SIG-M5 (cell line): Measurements from ENCODE around the gene RPAP3.
A peak's percentile ranks its signal among the peaks of the same experiment; 100 is the strongest.

Experiments
- DNase-seq: peaks from one replicate; lab custom pipeline; 2025; lab: John Stamatoyannopoulos, UW

RPAP3 gene

GRCh38 chr12:47705566-47706425 is at the start of gene RPAP3:
TSS of gene RPAP3 (minus strand) at chr12:47706030. CDS start at chr12:47702840, 3,190 bp downstream.
- DNase-seq, result peak; percentile 64

- DNase-seq, result no peak
Measured at GRCh38 chr12:47754881-47755280, 49.1 kb upstream of the RPAP3 start.

DNA sequence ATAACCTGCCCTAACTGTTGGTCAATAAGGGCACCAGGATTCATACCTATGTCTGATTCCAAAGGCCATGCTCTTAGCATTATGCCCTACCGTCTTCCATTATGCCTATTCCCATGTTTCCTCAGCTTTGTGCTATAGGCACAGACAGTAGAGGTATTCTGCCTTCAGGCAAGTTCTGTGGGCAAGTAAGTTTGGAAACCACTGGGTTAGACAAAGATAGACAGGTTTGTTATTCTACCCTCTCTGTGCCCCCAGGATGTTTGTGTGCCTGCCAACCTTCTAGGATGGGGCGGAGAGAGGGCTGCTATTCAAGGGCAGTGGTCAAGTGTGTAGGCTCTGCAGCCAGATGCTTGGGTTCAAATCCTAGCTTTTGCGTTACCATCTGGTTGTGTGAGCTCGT is 48.3 kb upstream of the RPAP3 start:
- no peak for DNase-seq

- no peak for DNase-seq
Measured at GRCh38 chr12:47753021-47754001, 47.5 kb upstream of the RPAP3 start.

DNA sequence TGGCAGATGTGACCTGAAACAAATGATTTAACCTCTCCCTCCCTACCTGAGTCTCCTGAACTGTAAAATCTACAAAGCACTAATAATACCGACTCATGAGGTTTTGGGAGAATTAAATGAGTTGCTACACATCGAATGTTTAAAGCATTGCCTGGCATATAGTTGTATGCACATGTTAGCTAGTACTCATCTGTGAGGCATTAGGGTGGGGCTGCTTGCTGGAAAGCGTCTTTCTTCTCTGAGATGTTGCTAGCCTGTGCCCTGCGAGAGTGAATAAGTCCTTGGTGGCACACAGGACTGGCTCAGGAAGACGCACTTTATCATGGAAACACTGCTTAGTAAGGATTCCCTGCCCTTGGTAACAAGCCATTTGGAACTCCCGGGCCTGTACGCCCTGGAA is 46.7 kb upstream of the RPAP3 start:
- no peak for DNase-seq

DNA sequence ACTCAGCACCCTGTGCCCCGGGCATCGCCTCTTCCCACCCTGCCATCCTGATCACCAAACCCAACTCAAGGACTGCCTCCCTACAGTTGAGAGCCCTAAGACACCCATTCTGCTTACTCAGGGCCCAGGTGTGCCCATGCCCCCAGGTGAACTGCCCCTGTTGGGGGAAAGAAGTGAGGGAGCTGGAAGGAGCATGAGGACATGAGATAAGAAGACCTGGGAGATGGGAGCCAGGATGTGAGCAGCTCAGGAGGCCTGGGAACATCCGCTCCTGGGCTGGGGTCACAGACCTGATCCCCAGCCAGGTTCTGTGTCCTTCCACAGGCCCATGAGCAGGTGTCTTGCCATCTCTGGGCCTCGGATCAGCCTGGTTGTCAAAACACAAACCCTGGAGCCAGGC is 46.3 kb upstream of the RPAP3 start:
- no peak for DNase-seq

DNA sequence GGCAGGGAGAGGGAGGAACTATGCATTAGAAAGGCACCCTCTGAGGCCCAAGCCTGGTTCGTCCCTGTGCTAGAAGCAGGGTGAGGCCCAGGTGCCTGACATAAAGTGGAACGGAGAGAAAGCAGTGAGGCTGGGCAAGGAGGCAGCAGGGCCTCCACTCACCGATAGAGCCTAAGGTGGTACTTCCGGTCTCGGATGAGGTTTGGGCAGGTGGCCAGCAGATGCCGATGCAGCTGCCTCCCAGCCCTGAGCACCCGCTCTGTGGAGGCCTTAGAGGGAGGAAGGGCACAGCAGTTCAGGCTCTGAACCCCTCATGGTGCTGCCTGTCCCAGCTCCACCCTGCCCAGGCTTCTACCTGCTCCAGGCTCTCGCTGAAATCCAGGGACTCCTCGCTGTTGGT is 45.7 kb upstream of the RPAP3 start:
- DNase-seq, result no peak

- no peak for DNase-seq
Measured at GRCh38 chr12:47750916-47751470, 45.2 kb upstream of the RPAP3 start.

- DNase-seq, result no peak
Measured at GRCh38 chr12:47750229-47750798, 44.5 kb upstream of the RPAP3 start.

DNA sequence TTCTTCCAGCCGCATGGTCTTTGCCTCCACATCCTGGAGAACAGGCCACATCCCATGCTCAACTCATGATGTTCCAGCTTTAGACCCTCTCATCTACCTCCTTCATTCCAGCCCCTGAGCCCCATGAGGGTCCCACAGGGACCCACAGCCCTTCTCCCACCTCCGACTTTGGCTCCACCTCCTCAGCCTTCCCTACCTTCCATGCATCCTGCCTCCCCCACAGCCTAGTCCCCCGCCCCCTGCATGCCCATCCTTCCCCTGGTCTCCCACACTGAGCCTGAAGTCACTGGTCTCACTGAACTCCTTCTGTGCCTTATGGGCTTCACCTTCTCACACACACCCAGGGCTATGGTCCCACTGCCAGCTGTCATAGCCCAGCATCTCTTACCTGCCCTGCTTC is 43.1 kb upstream of the RPAP3 start:
- no peak for DNase-seq

- no peak for DNase-seq
Measured at GRCh38 chr12:47748507-47748828, 42.6 kb upstream of the RPAP3 start.

DNA sequence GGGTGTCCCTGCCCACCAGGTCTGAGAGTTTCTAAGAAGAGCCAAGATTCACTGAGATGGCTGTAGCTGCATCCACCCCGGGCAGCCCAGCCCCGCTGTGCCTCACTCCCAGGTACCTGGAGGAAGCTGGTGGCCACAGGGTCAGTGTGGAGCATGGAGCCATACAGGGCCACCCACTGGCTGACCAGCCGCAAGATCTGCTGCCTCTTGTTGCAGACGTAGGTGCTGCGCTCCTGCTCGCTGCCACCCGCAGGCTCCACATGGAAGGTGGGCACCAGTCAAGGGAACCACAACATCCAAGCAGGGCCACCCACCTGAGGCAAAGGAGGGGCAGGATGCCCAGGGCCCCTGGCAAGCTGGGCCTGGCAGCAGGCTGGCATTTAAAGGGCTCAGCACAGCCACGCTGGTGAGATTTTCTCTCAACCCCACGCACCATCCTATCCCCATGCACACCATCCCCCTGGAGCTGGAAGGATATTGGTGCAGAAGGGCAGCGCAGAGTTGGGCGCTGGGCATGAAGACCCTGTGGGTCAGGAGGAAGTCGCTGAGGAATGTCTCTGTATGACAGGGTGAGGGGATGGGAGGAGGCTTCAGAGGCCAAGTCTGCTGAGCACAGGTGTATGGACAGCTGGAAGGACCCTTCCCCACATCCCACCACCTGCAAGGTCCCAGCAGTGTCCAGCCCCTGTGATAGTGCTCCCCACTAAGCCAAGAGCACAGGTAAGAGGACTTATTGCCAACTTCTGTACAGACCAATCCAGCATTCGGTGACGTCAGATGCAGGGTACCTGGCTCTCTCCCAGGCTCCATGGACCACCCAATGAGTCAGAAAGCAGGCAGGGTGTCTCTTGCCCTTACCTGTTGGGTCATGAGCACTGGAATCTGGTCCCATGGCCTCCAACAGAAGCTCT is 42.0 kb upstream of the RPAP3 start:
- no peak for DNase-seq

- no peak for DNase-seq
Measured at GRCh38 chr12:47747126-47747525, 41.3 kb upstream of the RPAP3 start.

- DNase-seq, result no peak
Measured at GRCh38 chr12:47746523-47746922, 40.7 kb upstream of the RPAP3 start.

- no peak for DNase-seq
Measured at GRCh38 chr12:47746073-47746472, 40.2 kb upstream of the RPAP3 start.

DNA sequence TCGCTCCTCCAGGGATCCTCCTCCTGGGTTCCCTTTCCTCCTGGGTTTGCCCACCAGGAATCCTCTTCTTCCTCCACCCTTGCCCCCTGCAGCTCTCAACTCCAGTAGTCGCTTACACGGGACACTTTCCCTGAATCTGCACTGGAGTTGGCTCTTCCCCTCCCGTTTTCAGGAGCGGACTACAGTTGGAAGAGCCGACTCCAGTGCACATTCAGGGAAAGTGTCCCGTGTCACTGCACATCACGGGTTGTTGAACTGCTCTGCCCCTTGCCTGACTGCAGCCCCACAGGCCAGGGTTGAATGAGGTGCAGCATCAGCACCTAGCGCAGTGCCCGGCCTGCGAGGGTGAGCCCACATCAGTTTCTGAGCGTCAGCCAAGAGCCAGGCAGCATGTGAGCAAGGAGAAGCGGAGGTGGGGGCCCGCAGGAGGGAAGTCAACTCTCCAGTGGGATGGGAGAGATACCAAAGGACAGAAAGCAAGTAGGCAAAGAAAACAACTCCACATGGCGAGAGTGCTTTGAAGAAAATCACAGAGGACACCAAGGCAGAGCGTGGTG is 39.7 kb upstream of the RPAP3 start:
- no peak for DNase-seq

- DNase-seq, result no peak
Measured at GRCh38 chr12:47744778-47745436, 39.1 kb upstream of the RPAP3 start.

DNA sequence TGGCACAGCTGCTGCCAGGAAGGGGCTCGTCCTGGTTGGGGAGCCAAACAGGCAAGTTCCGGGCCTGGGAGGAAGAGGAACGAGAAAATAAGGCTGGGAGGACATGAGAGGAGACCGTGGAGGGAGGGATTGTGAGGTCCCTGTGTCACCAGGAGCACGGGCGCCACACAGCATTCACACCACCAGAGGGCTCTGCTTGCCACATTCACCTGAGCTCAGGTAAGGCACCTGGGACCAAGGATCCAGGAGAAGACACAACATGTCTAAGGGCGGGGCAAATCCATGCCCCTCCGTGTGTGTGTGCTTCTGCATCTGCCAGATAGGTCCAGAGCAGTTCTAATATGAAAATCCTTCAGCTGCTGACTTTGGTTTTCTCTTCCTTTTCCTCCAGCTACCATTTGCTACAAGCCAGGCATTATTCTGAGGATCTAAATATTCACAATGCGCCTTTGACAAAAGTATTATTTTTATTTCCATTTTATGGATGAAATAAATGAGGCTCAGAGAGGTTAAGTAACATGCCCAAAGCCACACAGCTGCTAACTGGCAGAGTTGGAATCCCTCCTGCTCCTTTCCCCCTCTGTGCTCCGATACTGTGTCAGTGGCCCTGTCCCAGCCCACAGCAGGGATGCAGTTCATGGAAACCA is 38.3 kb upstream of the RPAP3 start:
- DNase-seq, result no peak

DNA sequence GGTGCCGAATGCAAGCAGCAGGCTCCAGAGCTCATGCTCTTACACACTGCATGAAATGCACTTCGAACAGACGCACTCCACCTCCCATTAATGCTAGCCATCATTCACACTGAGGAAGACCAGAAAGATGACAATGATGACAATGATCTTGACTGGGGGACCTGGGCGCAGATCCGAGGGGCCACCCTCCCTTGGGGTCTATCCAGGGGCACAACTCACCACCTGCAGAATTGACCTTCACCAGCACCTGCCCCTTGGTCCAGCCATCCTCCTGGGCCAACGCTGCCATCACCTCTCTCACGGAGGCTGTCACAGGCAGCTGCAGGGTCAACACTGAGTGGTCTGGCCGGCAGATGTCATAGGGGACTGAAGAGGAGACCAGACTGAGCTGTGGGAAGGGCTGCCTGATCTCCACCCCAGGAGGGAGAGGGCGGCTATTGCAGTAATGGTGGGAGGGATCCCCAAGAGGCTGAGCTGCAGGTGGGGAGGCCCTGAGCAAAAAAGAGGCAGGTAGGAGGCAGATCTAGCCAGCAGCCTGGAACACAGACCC is 37.6 kb upstream of the RPAP3 start:
- DNase-seq, result no peak
